Dermis lymphatic vessel endothelial cell (primary cell): ENCODE results near the gene FCHSD1. TPM values are rescaled to one million over a fixed set of nuclear protein-coding genes. Genes with fewer than 3 reads are reported as not detected.

ENCODE experiments used
- total RNA-seq: library from RNA; depleted of rRNA; stranded (reverse); fragments of >200 nt; gene quantifications from 2 replicates; pipeline ENCODE4 v1.2.1, GENCODE V29; 2014

Gene FCHSD1
- 13.0 and 15.6 TPM in 2 replicates for total RNA-seq

GRCh38 chr5:141650851-141651727 is at the start of gene FCHSD1:
TSS of gene FCHSD1 (minus strand) at chr5:141651418. CDS start at chr5:141651368, 50 bp downstream.

GRCh38 chr5:141681695-141682641 is 30.8 kb upstream of the FCHSD1 start, which contains the start of gene ARAP3:
TSS of gene ARAP3 (minus strand) at chr5:141682230. CDS start at chr5:141680486, 1,744 bp downstream.

GRCh38 chr5:141636413-141637122 is 14.7 kb downstream of the FCHSD1 start, which contains the start of the genes HDAC3 and RELL2:
TSS of gene HDAC3 (minus strand) at chr5:141636849. CDS start at chr5:141636790, 59 bp downstream.
TSS of gene RELL2 (plus strand) at chr5:141636997. CDS start at chr5:141638226, 1,229 bp downstream.

GRCh38 chr5:141618804-141619554 is 32.2 kb downstream of the FCHSD1 start, which contains the start of gene DIAPH1:
TSS of gene DIAPH1 (minus strand) at chr5:141619000. CDS start at chr5:141618914, 86 bp downstream.

Other genes starting within 250 kb of the FCHSD1 start
- gene PCDHGA9, start 248.6 kb downstream of the FCHSD1 start, total RNA-seq, result 2.0 and 3.2 TPM in 2 replicates
- gene PCDHGB6, start 243.4 kb downstream of the FCHSD1 start, total RNA-seq, result 2.1 and 3.7 TPM in 2 replicates
- 5.2 and 6.0 TPM in 2 replicates for gene PCDHGA10, start 238.4 kb downstream of the FCHSD1 start, total RNA-seq
- gene PCDHGB7, start 233.7 kb downstream of the FCHSD1 start, total RNA-seq, result 10.9 and 11.5 TPM in 2 replicates
- gene PCDHGA11, start 230.4 kb downstream of the FCHSD1 start, total RNA-seq, result 6.7 and 7.5 TPM in 2 replicates
- gene PCDHGA12, start 220.9 kb downstream of the FCHSD1 start, total RNA-seq, result 1.5 and 4.9 TPM in 2 replicates
- gene PCDHGC3, start 175.5 kb downstream of the FCHSD1 start, total RNA-seq, result 17.4 and 20.5 TPM in 2 replicates
- gene PCDHGC4, start 166.4 kb downstream of the FCHSD1 start, total RNA-seq, result 0.65 and 0.95 TPM in 2 replicates
- gene PCDHGC5, start 162.3 kb downstream of the FCHSD1 start, total RNA-seq, result 0.33 and 0.52 TPM in 2 replicates
- 33.9 and 38.7 TPM in 2 replicates for gene DIAPH1, start 32.4 kb downstream of the FCHSD1 start, total RNA-seq
- gene HDAC3, start 14.6 kb downstream of the FCHSD1 start, total RNA-seq, result 55.4 and 56.6 TPM in 2 replicates
- gene RELL2, start 14.4 kb downstream of the FCHSD1 start, total RNA-seq, result 4.7 and 7.3 TPM in 2 replicates
- gene ARAP3, start 30.8 kb upstream of the FCHSD1 start, total RNA-seq, result 28.7 and 38.2 TPM in 2 replicates
- 5.7 and 31.1 TPM in 2 replicates for gene PCDH1, start 227.0 kb upstream of the FCHSD1 start, total RNA-seq